HG03460 (cell line): ENCODE data around the gene A1BG.
"Not testable (repeated sequence)": the region's sequence is repeated elsewhere in the genome, so short reads cannot be mapped to it uniquely, and the experiment has no call there.

ENCODE experiments used
- ATAC-seq: cut with Tn5 transposase; IDR thresholded peaks from one replicate; pipeline ENCODE4 v1.9.1; 2021; ENCODE audit not compliant: unreplicated experiment

A1BG gene

GRCh38 chr19:58361900-58362271, 8.6 kb upstream of the A1BG start:
- ATAC-seq: peak; percentile 27

DNA sequence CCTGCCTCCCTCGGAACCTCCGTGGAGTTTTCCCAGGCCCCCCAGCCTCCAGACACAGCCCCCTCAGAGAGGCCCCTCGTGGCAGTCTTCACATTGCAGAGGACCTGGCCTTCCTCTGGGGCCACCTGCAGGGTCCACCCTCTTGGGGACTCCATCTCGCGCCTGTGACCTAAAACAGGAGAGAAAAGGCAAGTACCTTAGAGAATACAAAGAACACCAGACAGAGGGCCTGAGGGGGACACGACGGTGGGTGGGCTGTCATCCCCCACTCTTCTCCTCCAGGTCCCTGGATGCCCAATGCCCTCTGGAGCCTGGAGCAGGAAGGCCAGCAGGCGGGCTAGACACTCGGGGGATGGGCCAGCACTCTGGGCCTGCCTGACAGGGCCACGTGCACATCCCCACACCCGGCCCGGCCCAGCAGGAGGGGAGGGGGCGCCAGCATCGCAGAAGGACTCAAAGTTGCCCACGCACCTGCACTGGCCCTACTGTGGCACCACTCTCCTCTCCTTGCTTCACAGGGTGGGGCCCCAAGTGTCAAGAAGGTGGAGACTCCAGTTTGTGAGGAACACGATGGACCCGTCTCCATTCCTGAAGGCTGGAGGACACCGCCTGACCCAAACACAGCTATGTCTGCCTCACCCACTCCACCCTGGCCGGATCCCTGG, 4.3 kb upstream of the A1BG start:
- ATAC-seq: no peak

- no peak for ATAC-seq
These were observed 3.6 kb upstream of the A1BG start for GRCh38 chr19:58356766-58357480.

DNA sequence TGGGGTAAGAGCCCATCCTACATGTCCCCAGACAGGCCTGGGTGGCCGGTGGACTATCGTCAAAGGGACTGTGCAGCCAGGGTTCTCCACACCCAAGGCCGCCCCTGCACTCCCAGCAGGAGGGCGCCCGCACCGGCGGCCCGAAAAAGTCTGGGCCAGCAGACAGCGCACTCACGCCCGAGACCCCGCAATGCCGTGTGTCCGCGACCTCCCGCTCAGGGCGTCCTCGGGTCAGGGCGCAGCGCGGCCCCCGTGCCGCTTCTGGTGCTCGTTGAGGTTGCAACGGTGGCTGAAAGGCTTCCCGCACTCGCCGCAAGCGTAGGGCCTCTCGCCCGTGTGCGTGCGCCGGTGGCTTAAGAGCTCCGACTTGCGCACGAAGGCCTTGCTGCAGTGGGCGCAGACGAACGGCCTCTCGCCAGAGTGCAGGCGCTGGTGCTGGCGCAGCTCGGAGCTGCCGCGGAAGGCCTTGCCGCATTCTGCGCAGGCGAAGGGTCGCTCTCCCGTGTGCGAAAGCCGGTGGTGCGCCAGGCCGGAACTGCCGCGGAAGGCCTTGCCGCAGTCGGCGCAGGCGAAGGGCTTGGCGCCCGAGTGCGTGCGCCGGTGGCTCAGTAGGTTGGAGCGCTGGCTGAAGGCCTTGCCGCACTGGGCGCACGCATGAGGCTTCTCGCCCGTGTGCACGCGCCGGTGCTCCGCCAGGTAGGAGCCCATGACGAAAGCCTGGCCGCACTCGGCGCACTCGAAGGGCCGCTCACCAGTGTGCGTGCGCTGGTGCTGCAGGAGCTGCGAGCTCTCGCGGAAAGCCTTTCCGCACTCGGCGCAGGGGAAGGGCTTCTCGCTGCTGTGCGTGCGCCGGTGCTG, 2.8 kb upstream of the A1BG start:
- ATAC-seq: no peak

DNA sequence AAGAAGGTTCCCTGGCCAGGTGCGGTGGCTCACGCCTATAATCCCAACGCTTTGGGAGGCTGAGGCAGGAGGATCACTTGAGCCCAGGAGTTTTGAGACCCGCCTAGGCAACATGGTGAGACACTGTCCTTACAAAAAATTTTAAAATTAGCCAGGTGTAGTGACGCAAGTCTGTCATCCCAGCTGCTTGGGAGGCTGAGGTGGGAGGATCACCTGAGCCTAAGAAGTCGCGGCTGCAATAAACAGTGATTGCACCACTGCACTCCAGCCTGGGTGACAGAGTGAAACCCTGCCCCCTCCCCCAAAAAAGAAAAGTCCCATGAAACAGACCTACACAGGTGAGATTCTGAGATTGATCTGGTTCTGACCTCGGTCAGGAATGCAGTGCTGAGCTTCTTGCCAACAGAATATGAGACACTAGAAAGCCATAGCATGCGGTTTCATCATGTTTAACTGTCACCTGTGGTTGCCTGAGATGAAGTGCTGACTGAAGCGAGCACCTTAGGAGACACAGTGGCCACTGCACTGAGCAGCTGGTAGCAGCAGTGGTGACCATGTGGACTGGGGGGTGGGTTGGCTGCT, 2.0 kb upstream of the A1BG start:
- no peak for ATAC-seq

- no peak for ATAC-seq
These were observed 1.3 kb upstream of the A1BG start for GRCh38 chr19:58354478-58355030.

DNA sequence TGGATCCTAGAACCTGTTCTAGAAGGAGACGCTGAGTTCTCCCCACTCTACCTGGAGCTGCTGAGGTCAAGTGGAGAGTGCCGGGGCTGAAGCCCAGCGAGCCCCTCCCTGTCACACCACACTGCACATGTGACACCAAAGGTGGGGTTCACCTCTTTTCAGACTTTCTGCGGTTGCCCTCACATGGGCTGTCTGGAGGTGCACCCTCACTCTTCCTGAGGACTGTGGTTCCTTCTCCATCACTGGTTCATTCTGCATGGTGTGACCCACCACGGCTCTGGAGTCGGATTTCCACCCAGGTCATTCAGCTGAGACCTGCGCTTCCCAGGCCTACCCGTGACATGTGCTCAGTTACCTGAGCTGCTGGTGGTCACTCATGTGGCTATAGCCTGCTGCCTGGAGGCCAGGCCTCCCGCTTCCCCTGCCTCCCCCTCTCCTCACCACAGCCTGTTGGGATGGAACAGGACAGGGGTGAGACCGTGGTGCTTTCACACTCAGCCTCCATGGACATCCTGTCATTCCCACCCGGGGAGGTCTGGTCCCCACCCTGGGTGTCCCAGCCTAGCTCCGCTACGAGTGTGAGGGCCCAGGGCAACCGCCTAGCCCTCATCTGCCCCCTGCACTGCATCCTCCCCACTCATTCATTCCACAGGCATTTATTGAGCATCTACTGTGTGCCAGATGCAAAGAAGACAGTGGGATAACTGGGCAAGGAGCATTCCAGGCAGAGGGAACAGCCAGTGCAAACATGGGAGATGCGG, 605 bp upstream of the A1BG start:
- ATAC-seq: no peak

DNA sequence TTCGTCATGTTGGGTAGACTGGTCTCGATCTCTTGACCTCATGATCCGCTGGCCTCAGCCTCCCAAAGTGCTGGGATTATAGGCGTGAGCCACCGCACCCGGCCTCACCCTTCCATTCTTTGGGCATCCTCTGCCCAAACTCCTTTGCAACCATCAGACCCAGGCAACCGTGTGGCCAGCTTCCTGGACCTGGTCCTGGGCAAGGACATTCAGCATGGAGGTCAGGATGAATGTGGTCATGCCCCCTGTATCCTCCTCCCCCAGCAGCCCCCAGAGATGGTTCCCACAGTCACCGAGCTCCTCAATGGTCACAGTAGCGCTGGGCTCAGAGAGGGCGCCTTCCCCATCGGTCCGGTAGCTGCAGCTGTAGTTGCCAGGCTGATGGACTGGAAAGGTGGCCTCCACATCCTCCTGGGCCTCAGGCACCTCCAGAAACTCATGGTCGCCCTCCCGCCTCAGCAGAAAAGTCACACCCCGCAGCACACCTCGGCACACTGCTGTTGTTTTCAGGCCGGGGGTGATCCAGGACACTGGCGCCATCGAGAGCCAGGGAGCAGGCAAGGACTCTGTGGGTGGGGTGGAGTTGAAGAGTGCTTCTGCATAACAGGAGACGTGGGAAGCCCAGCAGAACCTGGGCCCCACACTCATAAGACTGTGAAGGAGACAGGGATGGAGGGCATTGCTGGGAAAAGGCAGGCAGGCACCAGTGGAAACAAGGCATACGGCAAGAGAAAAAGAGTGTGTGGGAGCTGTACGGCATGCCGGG, 1.1 kb downstream of the A1BG start:
- no peak for ATAC-seq

DNA sequence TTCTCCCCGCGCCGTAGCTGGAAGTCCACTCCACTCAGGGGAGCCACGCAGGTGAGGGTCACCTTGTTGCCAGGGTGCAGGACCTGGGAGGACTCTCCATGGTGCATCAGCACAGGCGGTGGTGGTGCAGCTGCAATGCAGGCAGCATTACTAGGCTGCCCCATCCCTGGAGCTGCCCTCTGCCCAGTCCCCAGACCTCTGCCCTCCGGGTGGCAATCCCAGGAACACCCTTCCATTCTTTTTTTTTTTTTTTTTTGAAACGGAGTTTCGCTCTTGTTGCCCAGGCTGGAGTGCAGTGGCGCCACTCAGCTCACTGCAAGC, 1.8 kb downstream of the A1BG start:
- no peak for ATAC-seq

GRCh38 chr19:58350871-58351557, 2.3 kb downstream of the A1BG start:
- ATAC-seq: no peak

DNA sequence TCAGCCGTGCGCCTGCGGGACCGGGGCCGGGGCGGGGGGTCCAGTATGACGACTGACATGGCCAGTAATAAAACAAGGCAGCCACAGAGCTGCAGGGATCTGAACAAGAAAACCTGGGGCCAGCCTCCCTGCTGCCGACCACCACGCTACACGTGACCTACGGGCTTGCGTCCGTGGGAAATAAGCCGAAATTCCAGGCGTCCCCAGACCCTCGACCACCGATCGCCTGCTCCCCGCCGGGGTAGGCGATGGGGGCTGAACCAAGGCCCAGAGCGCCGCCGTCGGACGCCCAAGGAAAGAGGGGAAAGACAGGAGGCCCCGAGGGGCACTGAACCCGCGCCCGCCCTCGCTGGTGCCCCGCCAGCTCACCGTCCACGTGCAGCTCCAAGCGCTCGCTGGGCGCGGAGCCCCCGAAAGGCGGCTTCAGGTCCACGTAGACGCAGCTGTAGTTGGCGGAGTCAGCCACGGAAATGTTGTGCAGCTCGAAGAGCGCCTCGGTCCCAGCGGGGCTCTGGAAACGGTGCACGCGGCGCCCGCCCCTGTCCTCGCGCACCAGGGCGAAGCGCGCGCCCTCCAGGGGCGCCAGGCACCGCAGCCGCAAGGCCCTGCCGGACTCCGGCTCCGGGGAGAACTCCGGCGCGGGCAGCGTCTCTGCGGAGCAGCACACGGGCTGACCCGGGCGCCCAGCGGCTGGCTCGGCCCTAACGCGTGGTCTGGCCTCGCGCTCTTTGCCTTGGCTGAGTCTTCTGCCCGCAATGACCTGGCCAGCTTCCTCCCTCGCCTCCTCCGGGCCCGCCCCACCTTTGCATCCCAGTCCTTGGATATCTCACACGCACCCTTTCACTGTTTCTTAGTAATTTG, 3.1 kb downstream of the A1BG start:
- no peak for ATAC-seq

GRCh38 chr19:58349590-58349989, 3.7 kb downstream of the A1BG start:
- no peak for ATAC-seq

- ATAC-seq: not testable (repeated sequence)
These were observed 5.2 kb downstream of the A1BG start for GRCh38 chr19:58348080-58348479.

GRCh38 chr19:58346961-58347929, 6.0 kb downstream of the A1BG start:
- peak; percentile 81 for ATAC-seq

- ATAC-seq: no peak
These were observed 7.7 kb downstream of the A1BG start for GRCh38 chr19:58345558-58345957.

GRCh38 chr19:58338825-58339558, 14.3 kb downstream of the A1BG start:
- no peak for ATAC-seq

GRCh38 chr19:58338336-58338735, 15.0 kb downstream of the A1BG start:
- ATAC-seq: no peak
